ENCODE measurements around the gene FARP1.

The FARP1 gene

DNA sequence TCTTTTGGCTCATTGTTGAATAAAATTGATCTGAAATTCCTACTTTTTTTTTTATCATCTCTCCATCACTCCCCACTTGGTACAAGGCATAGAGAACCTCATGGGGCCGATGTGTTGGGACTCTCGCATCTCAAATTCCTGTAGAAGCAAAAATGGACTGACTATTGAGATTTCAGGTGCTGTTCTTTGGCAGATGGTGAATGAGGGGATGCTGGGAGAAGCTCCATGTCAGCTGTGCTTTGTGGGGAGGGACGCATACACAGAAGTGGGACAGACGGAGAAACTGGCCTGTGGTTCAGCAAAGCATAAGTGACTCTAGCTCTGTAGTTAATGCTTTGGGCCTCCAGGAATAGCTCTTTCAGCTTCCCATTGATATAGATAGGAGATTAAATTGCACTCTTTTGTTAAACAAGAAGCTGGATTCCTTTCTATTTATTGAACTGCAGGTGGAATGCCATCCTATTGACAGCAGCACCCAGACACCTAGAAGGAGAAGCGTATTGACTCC is 228.7 kb downstream of the FARP1 start:
- no peak for DNase-seq

DNA sequence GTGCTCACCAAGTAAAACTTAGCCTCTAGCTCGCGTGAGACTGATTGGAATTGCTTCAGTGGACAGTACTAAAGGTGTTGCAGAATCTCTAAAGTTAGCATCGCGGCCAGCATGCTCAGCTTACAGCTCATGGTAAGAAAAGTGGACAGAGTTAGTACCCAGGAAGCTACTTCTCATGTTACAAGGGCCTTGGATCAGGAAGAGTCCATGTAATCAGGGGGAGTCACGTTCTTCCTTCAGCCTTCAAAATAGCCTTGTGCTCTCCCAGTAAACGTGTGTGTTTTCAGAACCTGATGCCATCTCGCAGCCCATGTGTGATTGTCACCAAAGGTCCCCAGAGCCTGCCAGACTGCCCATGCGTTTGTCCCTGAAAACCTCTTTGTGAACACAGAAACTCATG is 230.0 kb downstream of the FARP1 start:
- DNase-seq: no peak

DNA sequence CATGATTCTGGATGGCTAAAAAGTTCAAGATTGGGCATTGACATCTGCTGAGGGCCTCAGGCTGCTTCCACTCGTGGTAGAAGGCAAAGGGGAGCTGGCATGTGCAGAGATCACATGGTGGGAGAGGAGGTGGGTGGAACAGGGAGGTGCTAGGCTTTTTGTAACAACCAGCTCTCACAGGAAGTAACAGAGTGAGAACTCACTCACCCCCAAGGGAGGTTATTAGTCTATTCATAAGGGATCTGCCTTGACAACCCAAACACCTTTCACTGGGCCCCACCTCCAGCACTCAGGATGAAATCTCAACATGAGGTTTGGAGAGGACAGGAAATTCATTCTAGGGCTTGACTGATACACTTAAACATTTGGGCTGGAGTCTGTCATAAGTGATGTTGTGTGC is 231.9 kb downstream of the FARP1 start:
- no peak for DNase-seq

DNA sequence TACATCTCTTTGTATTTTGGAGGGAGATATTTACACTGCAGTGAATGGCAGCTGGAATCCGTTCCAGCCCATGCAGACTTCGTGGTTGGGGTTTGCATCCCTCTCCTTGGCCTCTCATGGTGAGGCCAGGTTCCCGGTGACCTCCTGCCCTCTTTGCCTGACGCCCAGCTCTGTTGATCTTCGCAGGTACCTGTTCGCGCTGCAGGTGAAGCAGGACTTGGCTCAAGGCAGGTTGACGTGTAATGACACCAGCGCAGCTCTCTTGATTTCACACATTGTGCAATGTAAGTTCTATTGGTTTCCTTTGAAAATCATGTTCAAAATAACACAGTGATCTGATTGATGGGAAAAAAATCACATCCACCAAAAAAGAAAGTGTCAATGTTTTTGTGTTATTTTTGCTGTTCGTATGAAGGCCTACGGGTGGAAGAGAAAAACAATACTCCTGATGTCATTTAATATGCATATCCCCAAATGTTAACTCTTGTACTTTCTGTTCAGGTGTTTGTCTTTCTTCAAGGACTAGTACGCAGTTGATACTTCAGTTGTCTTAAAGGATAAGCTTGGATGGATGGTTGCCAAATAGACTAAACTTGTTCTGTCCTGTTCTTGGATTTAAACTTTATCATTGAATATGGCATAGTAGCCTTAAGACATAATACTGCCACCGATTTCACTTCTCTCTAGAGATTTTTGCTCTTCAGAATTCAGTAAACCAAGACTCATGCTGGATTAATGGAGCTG is 234.9 kb downstream of the FARP1 start:
- no peak for DNase-seq

DNA sequence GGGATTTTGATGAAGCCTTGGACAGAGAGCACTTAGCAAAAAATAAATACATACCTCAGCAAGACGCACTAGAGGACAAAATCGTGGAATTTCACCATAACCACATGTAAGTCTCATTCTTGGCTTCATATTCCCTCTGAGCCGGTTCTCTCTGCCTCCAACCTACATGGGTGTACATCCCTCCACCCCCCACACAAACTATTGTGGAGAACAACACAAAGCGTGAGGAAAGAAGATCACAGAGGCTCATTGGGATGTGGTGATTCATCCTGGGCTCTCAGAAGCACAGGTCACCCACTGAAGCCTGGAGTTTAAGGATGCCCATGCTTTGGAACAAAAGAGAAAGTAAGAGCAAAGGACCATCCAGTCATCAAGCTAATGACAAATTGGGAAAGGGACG is 241.8 kb downstream of the FARP1 start:
- no peak for DNase-seq

DNA sequence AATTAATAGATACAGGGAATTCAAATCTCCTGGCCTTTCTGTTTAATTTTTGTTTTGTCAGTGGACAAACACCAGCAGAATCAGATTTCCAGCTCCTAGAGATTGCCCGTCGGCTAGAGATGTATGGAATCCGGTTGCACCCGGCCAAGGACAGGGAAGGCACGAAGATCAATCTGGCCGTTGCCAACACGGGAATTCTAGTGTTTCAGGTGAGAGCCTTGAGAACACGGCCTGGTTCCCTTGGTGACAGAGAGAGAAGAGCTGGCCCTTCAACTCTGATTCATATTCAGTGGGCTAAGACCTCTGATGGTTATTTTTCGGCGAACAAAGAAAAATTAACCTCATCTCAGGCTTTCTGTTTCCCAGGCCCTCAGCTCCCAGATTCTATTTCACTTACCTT is 242.7 kb downstream of the FARP1 start:
- DNase-seq: no peak

DNA sequence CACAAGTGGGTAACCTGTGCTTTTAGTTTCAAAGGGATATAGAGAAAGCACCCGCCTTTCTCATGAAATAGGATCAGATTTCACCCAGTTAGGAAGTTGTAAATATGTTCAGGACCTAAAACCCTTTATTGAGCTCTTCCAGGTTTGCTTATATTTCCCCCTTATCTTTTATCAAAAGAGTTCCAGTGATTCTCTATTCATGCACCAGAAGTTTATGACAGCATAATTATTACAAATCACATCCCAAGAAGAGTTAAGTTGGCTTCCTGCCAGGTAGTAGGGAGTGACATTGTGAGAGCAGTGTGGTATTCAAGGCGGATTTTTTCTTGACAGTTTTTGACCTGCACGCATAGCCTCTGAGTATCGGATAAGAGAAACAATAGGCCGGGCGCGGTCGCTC is 243.7 kb downstream of the FARP1 start:
- DNase-seq: no peak

DNA sequence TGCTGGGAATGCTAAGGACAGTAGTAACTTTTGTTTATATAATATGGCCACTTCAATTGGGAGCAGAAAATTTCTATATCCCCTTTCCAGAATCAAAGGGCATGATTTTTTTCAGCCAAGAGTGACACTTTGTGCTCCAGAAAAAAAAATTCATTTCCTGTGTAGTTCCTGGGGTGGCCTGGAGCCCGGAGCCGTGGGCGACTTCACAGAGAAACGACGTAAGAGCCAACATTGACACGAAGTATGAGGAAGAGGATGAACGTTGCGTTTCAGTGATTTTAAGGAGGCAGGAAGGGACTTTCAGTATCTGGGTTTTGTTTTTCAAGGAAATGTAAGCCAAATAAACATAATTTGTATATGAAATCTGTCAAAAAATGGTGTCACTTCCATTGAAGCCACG is 246.4 kb downstream of the FARP1 start:
- DNase-seq: no peak

DNA sequence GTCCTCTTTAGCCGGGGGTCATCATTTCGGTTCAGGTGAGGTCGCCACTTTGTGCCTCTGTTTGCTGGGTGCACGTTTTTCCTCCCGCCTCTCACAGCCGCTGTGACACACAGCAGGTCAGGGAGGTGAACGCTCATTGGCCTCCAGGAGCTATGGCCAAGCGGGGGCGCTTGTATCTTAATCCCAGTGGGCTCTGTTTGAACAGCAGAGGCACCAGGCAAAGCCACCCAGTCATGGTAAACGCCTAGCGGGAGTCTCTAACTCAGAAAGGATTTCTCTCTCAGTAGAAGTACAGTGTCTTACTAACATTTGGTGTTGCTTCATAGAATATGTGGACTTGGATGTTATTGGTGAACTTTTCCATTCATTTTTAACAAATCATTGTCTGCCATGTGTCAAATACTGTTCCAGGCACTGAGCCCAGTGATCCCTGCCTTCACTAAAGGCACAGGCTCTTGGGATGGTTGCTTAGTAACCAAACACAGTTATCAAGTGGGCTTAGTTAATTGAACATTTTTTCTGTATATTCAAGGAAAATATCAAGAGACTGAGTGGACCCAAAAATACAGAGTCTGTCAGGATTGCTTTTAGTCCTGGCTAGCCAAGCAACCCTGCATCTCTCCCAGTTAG is 247.3 kb downstream of the FARP1 start:
- DNase-seq: no peak

DNA sequence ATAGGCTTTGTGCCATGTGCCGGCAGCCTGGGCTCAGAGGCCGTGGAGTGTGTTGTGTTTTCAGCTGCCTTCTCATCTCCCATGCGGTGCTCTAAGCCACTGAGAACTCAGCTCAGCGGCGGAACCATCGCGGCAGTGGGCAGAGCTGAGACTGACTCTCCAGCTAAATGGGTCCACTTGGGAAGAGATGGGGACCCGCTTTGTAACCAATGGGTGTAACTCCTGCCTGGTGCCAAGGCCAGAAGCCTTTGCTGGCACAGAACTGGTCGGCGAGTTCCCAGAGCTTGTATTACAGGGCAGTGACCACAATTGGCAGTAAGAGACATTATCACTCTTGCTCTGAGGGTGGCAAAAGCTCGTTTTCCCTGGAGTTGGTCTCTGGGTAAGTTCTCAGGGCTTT is 251.0 kb downstream of the FARP1 start:
- no peak for DNase-seq

DNA sequence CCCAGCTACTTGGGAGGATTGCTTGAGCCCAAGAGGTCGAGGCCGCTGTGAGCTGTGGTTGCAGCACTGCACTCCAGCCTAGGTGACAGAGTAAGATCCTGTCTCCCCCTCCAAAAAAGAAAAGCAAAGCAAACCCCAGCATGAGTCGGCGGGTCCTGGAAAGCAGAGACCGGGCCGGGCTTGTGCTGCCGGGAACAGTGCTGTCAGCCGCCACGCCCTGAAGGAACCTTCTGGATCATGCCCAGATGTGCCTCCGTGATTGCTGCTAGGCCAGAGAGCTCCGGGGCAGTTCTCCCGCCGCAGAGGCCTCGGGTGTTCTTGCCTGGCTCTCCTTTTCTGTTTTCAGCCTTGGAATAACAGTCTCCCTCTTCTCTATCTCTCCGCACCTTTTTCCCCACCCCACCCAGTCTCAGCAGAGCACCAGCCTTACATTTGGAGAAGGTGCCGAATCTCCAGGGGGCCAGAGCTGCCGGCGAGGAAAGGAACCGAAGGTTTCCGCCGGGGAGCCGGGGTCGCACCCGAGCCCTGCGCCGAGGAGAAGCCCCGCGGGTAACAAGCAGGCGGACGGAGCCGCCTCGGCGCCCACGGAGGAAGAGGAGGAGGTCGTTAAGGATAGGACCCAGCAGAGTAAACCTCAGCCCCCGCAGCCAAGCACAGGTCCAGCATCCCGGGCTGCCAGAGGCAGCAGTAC is 252.1 kb downstream of the FARP1 start:
- DNase-seq: no peak

DNA sequence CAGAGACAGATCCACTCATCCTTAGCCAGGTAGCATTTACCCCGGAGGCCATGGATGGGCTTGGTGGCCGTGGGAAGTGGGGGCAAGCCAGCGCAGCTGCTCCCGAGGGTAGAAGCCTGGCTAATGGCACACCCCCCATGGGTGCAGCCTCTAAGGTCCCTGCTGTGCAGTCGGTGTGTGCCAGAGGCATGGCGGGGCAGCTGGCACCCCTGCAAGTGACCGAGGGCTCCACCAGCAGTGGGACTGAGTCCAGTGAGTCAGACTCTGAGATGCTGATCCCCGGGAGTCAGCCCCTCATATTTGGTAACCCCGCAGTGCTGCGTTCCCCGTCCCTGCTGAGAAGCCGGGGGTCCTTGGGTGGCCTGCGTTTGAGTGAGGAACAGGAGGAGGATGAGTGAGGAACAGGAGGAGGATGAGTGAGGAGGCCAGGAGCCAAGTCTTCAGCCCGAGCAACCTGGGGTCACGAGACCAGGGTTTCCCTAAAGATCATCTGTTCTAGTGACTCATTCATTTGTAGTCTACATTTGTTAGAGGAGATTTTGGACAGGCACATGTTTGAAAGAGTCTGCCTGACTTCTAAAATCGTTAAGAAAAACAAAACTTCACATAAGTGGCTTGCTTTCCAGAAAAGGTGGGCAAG is 253.3 kb downstream of the FARP1 start:
- DNase-seq: no peak

DNA sequence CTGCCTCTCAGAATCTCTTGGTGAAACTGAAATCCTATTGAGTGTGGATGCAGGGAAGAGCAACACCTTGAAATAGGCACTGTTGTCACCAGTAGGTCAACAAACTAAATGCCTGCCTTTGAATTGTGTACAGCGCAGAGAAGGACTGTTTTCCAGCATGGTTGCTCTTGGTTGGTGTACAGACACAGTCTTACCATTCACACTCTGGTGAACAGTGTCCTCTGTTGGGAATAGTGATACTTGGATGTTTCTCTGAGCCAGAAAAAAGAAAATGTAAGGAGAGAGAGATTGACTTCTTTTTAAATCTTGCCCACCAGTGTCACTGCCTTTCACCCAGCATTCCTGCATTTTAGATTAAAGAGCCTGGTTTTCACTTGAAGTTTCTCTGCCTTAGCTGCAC is 254.3 kb downstream of the FARP1 start:
- DNase-seq: no peak

DNA sequence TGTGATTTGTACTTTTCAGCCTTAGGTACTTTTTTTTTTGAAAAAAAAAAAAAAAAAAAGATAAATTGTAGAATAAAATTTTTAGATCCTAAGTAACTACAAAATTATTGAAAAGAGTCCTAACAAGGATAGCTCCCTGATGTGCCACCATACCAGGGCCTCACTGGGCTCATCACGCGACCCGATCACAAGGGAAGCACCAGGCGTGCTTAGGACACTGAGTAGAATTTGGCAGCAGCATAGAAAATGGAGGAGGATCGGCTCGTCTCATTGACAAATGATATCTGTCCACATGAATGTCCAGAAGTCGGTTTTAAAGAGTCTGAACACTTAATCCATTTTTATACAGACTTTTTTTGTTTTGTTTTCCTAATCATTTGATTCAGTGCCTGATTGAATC is 255.0 kb downstream of the FARP1 start:
- DNase-seq: no peak

DNA sequence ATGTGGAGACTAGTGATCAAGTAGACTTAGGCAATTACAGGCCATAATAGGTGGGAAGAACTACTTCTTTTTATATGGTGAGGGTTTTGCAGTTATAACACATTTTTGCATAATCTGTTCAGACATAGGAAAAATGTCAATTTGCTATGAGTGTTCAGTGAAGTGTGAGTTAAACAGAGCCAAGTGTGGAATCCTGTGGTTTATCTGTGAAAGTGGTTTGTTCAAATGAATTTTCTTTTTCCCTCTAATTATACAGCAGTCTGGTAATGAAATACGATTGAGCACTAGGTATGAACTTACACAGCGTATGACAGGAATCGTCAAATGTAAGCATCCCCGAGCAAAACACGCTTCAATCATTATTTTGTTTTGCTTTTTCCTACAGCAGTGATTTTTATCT is 255.7 kb downstream of the FARP1 start:
- no peak for DNase-seq

DNA sequence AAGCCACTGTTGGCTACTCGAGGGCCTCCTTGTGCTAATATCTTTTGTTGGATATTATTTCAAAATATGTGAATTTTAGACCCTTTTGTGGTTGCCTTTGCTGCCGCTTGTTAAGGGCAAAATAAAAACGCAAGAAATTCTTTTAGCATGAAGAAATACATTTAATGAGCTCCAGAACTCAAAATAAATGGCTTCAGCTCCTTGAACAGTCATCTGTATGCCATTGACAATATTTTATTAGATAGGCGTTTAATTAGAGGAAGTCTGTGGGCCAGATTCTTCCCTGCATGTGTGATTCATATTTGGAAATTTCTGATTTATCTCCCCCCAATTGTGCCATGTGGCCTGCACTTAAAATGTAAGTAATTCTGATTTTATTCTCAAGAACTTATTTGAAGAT is 256.9 kb downstream of the FARP1 start:
- no peak for DNase-seq

DNA sequence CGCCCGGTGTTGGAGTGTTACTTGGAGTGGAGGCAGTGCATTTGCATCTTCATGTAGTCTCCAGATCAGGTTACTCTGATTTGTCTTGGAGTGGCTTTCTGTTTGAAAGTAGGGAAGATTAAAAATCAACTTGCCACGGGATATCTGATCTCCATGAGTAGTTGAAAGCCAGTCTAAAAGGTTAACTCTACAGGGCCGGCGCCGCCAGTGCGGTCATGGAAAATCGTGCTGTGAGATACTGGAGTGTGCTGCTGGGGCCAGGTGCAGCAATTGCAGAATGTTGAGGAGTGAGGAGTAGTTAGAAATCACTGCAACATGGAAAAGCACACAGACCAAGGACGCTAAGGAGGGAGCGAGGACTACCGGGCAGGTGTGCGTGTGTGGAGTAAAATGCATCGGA is 259.0 kb downstream of the FARP1 start:
- no peak for DNase-seq

DNA sequence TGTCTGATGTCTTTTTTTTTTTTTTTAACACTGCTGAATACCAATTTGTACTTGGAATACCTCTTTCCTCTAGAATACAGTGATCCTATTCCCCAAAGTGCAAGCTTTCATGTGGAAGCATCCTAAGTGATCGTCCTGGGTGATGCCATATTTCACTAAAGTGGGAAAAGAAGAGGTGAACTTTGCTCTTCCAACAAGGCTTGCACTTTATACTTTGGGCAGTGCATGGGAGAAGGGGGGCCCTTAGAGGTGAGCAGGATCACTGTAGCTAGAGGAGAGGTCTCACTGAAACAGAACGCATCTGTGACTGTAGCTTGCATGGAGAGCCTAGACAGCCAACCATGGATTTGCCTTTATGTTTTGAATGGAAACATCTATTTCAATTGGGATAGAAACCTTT is 260.2 kb downstream of the FARP1 start:
- no peak for DNase-seq

DNA sequence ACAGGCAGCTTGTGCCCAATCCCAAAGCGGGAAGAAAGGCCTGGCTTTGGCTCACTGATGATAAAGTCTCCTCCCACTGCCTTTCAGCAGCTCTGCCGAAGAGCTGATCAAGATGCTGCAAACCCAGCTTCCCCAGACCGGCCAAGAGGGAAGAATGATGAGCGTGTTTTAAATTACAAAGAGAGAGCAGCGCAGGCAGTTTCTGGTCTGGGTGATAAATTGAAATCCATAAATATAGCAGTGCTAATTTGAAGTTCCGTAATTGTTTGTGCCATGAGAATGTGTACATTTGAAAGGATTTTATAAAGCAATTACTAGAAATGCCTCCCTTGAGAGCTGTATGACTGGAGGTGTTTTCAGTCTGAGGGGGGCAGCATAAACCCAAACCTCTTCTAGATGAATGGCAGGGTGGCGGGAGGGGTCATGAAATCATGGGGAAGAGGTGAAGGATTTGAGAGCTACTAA is 262.2 kb downstream of the FARP1 start:
- no peak for DNase-seq

DNA sequence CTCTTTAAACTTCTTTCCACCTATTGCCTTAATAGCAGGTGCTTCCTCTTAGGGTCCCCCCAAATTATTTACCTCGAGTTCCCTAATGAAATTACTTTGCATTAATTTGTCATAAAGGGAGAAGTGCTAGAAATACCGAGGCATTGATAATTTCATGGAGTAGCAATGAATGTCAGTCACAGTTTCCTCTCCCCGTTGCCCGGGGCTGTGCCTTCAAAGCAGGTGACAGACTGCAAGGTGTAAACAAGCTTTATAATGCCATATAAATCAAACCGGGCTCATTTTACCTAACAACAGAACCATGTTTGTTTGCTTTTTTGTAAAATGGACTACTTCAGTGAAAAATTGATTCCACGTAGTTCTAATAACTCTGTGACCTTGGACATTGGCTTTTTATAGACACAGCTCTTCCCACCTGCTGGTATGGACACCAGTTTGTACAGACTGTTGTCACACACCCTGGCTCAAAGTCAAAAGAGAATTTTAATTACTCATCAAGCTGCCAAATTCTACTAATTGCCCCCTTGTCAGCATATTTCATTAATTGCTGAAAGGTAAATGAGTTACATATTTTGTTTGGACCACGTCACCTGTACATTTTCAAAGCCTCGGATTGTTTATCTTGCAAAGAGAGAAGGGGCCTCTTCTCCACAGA is 262.9 kb downstream of the FARP1 start:
- DNase-seq: no peak

DNA sequence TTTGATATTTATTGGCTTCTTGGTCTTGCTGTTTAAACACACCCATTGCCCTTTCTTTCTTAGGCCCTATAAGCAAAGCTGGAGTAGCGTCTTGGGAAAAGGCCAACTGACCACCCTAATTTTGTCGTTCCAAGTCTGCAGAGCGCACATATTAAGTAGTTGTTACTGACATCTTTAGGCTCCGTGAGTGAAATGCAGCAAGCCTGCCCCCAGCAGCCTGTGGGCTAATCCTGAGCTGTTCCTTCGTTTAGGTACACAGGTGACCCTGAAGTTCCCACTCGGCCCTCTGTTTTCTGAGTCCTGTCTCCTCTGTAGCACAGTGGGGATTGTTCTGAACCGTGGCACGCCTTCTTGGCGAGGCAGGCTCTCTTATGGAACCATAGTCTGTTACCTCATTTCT is 263.5 kb downstream of the FARP1 start:
- no peak for DNase-seq

DNA sequence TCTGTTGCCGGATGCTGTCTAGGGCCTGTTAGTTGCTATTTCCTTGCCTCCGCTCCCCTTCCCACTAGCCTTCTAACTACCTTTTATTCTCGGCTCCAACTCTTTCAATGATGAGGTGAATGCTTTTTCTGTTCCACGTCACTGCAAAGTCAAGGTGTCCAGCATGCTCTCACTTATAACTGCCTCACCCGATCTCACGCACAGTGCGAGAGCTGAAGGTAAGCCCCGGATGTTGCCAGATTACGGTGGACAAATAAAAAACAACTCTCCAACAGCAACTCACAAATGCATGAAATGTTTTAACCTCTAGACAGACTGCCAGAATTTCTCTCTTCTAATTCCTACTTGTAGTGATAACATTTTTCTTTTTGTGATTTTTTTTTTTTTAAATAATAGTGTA is 264.1 kb downstream of the FARP1 start:
- no peak for DNase-seq

DNA sequence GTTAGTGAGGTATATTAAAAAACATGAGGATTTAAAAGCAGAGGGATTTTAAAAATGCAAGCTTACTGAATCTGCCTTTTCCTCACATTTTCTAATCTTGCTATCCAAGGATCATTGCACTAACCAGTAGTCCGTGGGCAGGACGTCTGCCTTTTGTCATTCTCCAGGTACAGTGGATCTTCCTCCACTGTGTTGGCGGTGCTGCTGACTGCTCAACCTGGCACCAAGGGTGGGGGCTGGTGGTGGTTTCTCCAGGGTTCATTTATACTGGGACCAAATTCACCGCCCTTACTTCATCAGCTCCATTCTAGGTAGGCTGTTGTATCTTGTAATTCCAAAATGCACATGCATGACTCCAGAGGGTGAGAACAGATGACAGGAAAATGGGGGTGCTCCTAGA is 264.7 kb downstream of the FARP1 start:
- no peak for DNase-seq
